Trophoblast cell (in vitro differentiated cells and primary cell): ENCODE results near the gene SOX6.

Source experiments
- DNase-seq, 2 donors: peaks; one replicate each; pipeline ENCODE4 v3.0.0-alpha.2; 2016
- H2AFZ ChIP-seq: 2 replicates; pipeline ENCODE4 v1.6.1; 2013; ENCODE audit warnings: low read length, moderate library complexity, mild to moderate bottlenecking; ENCODE audit not compliant: insufficient read depth, poor library complexity
- H2AK5ac ChIP-seq: 2 replicates; pipeline ENCODE4 v1.6.1; 2013; ENCODE audit warnings: mild to moderate bottlenecking, low read length
- H2BK120ac ChIP-seq: 2 replicates; pipeline ENCODE4 v1.6.1; 2013; ENCODE audit warnings: low read length, mild to moderate bottlenecking, moderate library complexity; ENCODE audit not compliant: insufficient read depth, poor library complexity
- H2BK12ac ChIP-seq: 2 replicates; pipeline ENCODE4 v1.6.1; 2013; ENCODE audit warnings: mild to moderate bottlenecking, low read length, moderate library complexity
- H2BK5ac ChIP-seq: 2 replicates; pipeline ENCODE4 v1.6.1; 2013; ENCODE audit warnings: low read length, low read depth, moderate library complexity, mild to moderate bottlenecking; ENCODE audit not compliant: poor library complexity
- H3K14ac ChIP-seq: 2 replicates; pipeline ENCODE4 v1.6.1; 2013; ENCODE audit warnings: mild to moderate bottlenecking, low read length
- H3K18ac ChIP-seq: 2 replicates; pipeline ENCODE4 v1.6.1; 2013; ENCODE audit warnings: mild to moderate bottlenecking, low read length
- H3K23ac ChIP-seq: 2 replicates; pipeline ENCODE4 v1.6.1; 2013; ENCODE audit warnings: low read length
- H3K27ac ChIP-seq: 2 replicates; pipeline ENCODE4 v1.5.1; 2013; ENCODE audit warnings: low read depth, mild to moderate bottlenecking, inconsistent platforms, low read length, moderate library complexity
- H3K27me3 ChIP-seq: 2 replicates; pipeline ENCODE4 v1.6.1; 2013; ENCODE audit warnings: inconsistent platforms, mild to moderate bottlenecking, low read length, moderate library complexity; ENCODE audit not compliant: insufficient read depth
- H3K36me3 ChIP-seq, 2 experiments: 1 replicate in 1 of 2; 2 replicates in 1 of 2; pipeline ENCODE4 v1.6.1; 2013; ENCODE audit warnings: low read length in 2 of 2, mild to moderate bottlenecking in 2 of 2, moderate library complexity in 1 of 2; ENCODE audit not compliant: insufficient read depth in 2 of 2, control insufficient read depth in 1 of 2
- H3K4ac ChIP-seq: 2 replicates; pipeline ENCODE4 v1.6.1; 2013; ENCODE audit warnings: low read depth, mild to moderate bottlenecking, low read length, moderate library complexity
- H3K4me1 ChIP-seq, 2 experiments: 1 replicate in 1 of 2; 2 replicates in 1 of 2; pipeline ENCODE4 v1.6.1; 2013; ENCODE audit warnings: low read length in 2 of 2, mild to moderate bottlenecking in 2 of 2, moderate library complexity in 1 of 2; ENCODE audit not compliant: insufficient read depth in 2 of 2, control insufficient read depth in 1 of 2
- H3K4me2 ChIP-seq: 2 replicates; pipeline ENCODE4 v1.6.1; 2013; ENCODE audit warnings: inconsistent platforms, mild to moderate bottlenecking, low read length, moderate library complexity
- H3K4me3 ChIP-seq: 2 replicates; pipeline ENCODE4 v1.5.1; 2013; ENCODE audit warnings: mild to moderate bottlenecking, low read depth, low read length, inconsistent platforms
- H3K79me1 ChIP-seq: one replicate; pipeline ENCODE4 v1.6.1; 2013; ENCODE audit warnings: low read length
- H3K79me2 ChIP-seq: 2 replicates; pipeline ENCODE4 v1.6.1; 2013; ENCODE audit warnings: low read length, mild to moderate bottlenecking; ENCODE audit not compliant: control insufficient read depth, insufficient read depth, poor library complexity
- H3K9ac ChIP-seq: 2 replicates; pipeline ENCODE4 v1.6.1; 2013; ENCODE audit warnings: mild to moderate bottlenecking, low read length
- H3K9me3 ChIP-seq: 2 replicates; pipeline ENCODE4 v1.6.1; 2013; ENCODE audit warnings: low read depth, mild to moderate bottlenecking, control low read depth, inconsistent platforms, low read length; ENCODE audit not compliant: insufficient read depth
- H4K12ac ChIP-seq: 2 replicates; pipeline ENCODE4 v1.6.1; 2013; ENCODE audit warnings: low read depth, mild to moderate bottlenecking, low read length, moderate library complexity
- H4K8ac ChIP-seq: 2 replicates; pipeline ENCODE4 v1.6.1; 2013; ENCODE audit warnings: low read depth, mild to moderate bottlenecking, low read length, moderate library complexity
- H4K91ac ChIP-seq: one replicate; pipeline ENCODE4 v1.6.1; 2013; ENCODE audit warnings: low read depth, mild to moderate bottlenecking, low read length, moderate library complexity
- WGBS: extraction: QIAGEN DNeasy Blood & Tissue Kit; methylation state at CpG from one replicate; pipeline ENCODE4 v1.1.7; 2013; ENCODE audit warnings: missing lambda C conversion rate; ENCODE audit not compliant: insufficient read length, insufficient coverage; ENCODE audit errors: extremely low coverage; 5-methylcytosine and 5-hydroxymethylcytosine counted together

Gene SOX6

DNA sequence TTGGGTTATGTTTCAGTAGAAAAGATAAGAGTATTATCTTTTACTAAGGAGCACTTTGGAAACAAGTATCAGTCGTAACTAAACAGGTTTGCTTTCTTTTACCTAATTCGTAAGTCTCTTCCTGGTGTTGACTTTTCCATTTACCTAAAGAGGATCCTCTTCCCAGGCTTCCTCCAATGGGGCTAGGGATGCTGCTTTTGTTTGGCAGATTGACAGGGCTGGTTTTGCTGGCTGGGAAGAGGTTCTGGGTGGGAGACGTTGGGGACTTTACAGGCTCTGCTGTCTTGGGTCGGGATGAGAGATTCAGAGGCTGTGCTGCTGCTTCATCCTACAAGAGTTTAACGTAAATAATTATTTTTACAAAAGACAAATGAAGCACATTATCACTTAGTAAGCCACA lies 306.7 kb downstream of the SOX6 start:
- H3K9ac ChIP-seq: no peak overlapping the region
- no peak overlapping the region for H2BK12ac ChIP-seq
- H3K4me3 ChIP-seq: no peak overlapping the region
- no peaks in the 10 kb centered on the region for H3K9me3 ChIP-seq
- no peak overlapping the region for H3K18ac ChIP-seq
- no peaks in the 10 kb centered on the region for H3K79me1 ChIP-seq
- no peak for DNase-seq
- H3K4me1 ChIP-seq: no peaks in the 10 kb centered on the region
- H3K23ac ChIP-seq: no peak overlapping the region
- H3K79me2 ChIP-seq: no peaks in the 10 kb centered on the region
- no peak overlapping the region for H4K91ac ChIP-seq
- no peak overlapping the region for H2AFZ ChIP-seq
- H3K4ac ChIP-seq: no peak overlapping the region
- no peak overlapping the region for H2BK5ac ChIP-seq
- H3K27ac ChIP-seq: no peak overlapping the region
- no CpG with 5 or more reads among the region's 5 CpGs for WGBS
- H3K36me3 ChIP-seq: no peaks in the 10 kb centered on the region
- no peak overlapping the region for H4K12ac ChIP-seq
- no peak overlapping the region for H2AK5ac ChIP-seq
- no peak overlapping the region for H3K4me2 ChIP-seq
- H3K27me3 ChIP-seq: no peaks in the 10 kb centered on the region
- H4K8ac ChIP-seq: no peak overlapping the region
- no peak overlapping the region for H2BK120ac ChIP-seq
- H3K14ac ChIP-seq: no peak overlapping the region

DNA sequence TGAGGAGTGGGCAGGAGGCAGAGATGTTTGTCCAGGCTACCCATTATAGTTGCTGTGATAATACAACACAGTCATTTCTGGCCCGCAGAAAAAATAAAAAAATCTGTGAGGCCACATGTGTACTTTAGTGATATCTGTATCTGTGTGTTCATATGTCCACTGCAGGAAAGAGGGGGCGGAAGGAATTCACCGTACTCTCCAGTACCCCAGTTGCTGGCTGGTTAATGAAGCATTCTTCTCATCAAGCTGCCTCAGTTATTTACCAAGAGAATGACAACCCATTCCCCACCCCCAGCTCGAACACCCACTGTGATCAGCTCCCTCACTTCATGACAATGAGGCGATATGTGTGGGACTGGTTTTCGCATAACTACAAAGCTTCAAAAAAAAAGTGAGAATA lies 309.3 kb downstream of the SOX6 start:
- WGBS: no CpG with 5 or more reads among the region's 6 CpGs
- no peaks in the 10 kb centered on the region for H3K36me3 ChIP-seq

DNA sequence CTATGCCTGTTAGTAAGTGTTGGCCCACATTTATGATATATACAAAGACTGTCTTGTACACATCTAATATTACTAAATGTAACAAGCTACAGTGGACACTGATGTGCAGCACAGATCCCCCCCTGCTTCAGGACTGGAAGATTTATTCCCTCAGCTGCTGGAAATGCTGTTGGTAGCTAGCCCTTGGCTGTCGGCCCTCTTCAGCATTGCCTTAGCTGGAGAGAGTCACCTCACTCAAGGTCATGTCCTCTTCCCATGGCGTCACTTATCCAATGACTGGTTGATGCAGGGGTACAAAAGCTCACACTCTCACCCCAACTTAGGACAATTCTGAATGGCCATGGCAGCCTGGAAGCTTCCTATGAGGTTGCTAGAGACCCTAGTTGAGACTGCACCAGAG lies 312.7 kb downstream of the SOX6 start:
- Histone ChIP-seq H3K9me3 (no peaks in the 10 kb centered on the region), H3K4me1 (no peaks in the 10 kb centered on the region), H2BK5ac (no peak overlapping the region), H3K27ac (no peak overlapping the region), H2AFZ (no peak overlapping the region), H2BK12ac (no peak overlapping the region), H3K14ac (no peak overlapping the region), H3K9ac (no peak overlapping the region), H3K27me3 (no peaks in the 10 kb centered on the region), H2AK5ac (no peak overlapping the region), H4K8ac (no peak overlapping the region), H2BK120ac (no peak overlapping the region), H3K23ac (no peak overlapping the region), H4K91ac (no peak overlapping the region), H3K18ac (no peak overlapping the region), H3K79me1 (no peaks in the 10 kb centered on the region), H3K4me3 (no peak overlapping the region), H3K36me3 (no peaks in the 10 kb centered on the region), H4K12ac (no peak overlapping the region), H3K4me2 (no peak overlapping the region), H3K79me2 (no peaks in the 10 kb centered on the region), H3K4ac (no peak overlapping the region)
- no CpG with 5 or more reads among the region's 2 CpGs for WGBS
- DNase-seq: no peak

More for the DNA sequence above, 309.3 kb downstream of the SOX6 start:
- Histone ChIP-seq H3K4me3 (no peak overlapping the region), H2BK12ac (no peak overlapping the region), H2AFZ (no peak overlapping the region), H3K4ac (no peak overlapping the region), H4K91ac (no peak overlapping the region), H4K8ac (no peak overlapping the region), H2AK5ac (no peak overlapping the region), H4K12ac (no peak overlapping the region), H3K79me2 (no peaks in the 10 kb centered on the region), H3K9me3 (no peaks in the 10 kb centered on the region), H3K14ac (no peak overlapping the region), H3K79me1 (no peaks in the 10 kb centered on the region), H3K27ac (no peak overlapping the region), H3K18ac (no peak overlapping the region), H3K27me3 (no peaks in the 10 kb centered on the region), H2BK120ac (no peak overlapping the region), H3K4me1 (no peaks in the 10 kb centered on the region), H2BK5ac (no peak overlapping the region), H3K9ac (no peak overlapping the region), H3K23ac (no peak overlapping the region), H3K4me2 (no peak overlapping the region)
- no peak for DNase-seq

DNA sequence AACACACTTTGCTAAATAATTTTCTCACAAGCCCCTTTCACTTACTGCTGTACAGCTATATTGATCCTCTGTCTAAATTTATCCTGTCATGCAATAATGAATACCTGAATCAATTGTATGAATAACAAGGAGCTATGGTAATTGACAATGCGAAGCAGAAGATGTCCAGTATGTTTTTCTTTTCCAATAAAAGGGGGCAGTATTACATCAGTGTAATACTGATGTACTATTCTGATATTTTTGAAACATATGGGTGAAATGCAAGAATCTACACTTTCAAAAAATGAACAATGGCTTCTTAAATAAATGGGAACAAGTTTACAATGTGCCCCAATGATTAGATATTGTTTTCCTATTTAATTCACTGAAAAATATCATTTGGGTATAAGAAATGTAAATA lies 315.1 kb downstream of the SOX6 start:
- no CpG with 5 or more reads among the region's 1 CpG for WGBS
- H3K9me3 ChIP-seq: no peaks in the 10 kb centered on the region
- H2BK120ac ChIP-seq: no peak overlapping the region
- no peak overlapping the region for H3K27ac ChIP-seq
- no peak overlapping the region for H2BK5ac ChIP-seq
- no peaks in the 10 kb centered on the region for H3K79me2 ChIP-seq
- H4K8ac ChIP-seq: no peak overlapping the region
- H3K36me3 ChIP-seq: no peaks in the 10 kb centered on the region
- H3K18ac ChIP-seq: no peak overlapping the region
- H2AK5ac ChIP-seq: no peak overlapping the region
- H3K4me3 ChIP-seq: no peak overlapping the region
- no peaks in the 10 kb centered on the region for H3K27me3 ChIP-seq
- H3K23ac ChIP-seq: no peak overlapping the region
- no peak overlapping the region for H4K12ac ChIP-seq
- H3K79me1 ChIP-seq: no peaks in the 10 kb centered on the region
- H3K9ac ChIP-seq: no peak overlapping the region
- no peak overlapping the region for H4K91ac ChIP-seq
- H3K4ac ChIP-seq: no peak overlapping the region
- DNase-seq: no peak
- H3K4me1 ChIP-seq: no peaks in the 10 kb centered on the region
- no peak overlapping the region for H3K4me2 ChIP-seq
- no peak overlapping the region for H2AFZ ChIP-seq
- no peak overlapping the region for H2BK12ac ChIP-seq
- no peak overlapping the region for H3K14ac ChIP-seq
